GM13977 (cell line): ENCODE data around the gene DLG3.

ENCODE experiments used
- DNase-seq: peaks from one replicate; pipeline ENCODE4 v3.0.0; 2012; ENCODE audit warnings: low spot score
- in situ Hi-C: fragments of 300-500 bp; cut with MboI; formaldehyde crosslinking; loops from one replicate; pipeline ENCODE4 v1.12.0; 2022; ENCODE audit warnings: low sequenced_read_pairs, low pct_unique_long_range_greater_than_20kb, mixed read lengths, inconsistent platforms; ENCODE audit not compliant: unreplicated experiment
- TF ChIP-seq, protein P1 (sequence below): IDR thresholded peaks from 2 replicates; pipeline ENCODE4 v1.5.1; 2012; ENCODE audit warnings: mild to moderate bottlenecking, control low read depth; ENCODE audit not compliant: insufficient read depth; ENCODE audit errors: extremely low read depth, missing control alignments

DLG3 gene

DNA sequence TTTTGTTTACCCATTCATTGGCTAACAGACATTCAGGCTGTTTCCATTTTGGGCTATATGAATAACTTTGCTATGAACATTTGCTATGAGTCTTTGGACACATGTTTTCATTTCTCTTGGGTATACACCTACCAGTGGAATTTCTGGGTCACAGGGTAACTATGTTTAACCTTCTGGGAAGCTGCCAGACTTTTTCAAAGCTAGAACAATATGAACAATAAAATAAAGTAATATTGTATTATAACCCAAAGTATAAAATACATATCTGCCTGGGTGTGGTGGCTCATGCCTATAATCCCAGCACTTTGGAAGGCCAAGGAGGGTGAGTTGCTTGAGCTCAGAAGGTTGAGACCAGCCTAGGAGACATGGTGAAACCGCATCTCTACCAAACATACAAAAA, 90.6 kb downstream of the DLG3 start:
- no peak for DNase-seq
- TF ChIP-seq, protein P1, sequence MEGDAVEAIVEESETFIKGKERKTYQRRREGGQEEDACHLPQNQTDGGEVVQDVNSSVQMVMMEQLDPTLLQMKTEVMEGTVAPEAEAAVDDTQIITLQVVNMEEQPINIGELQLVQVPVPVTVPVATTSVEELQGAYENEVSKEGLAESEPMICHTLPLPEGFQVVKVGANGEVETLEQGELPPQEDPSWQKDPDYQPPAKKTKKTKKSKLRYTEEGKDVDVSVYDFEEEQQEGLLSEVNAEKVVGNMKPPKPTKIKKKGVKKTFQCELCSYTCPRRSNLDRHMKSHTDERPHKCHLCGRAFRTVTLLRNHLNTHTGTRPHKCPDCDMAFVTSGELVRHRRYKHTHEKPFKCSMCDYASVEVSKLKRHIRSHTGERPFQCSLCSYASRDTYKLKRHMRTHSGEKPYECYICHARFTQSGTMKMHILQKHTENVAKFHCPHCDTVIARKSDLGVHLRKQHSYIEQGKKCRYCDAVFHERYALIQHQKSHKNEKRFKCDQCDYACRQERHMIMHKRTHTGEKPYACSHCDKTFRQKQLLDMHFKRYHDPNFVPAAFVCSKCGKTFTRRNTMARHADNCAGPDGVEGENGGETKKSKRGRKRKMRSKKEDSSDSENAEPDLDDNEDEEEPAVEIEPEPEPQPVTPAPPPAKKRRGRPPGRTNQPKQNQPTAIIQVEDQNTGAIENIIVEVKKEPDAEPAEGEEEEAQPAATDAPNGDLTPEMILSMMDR: no peak
- in situ Hi-C loops: no loop called here

DNA sequence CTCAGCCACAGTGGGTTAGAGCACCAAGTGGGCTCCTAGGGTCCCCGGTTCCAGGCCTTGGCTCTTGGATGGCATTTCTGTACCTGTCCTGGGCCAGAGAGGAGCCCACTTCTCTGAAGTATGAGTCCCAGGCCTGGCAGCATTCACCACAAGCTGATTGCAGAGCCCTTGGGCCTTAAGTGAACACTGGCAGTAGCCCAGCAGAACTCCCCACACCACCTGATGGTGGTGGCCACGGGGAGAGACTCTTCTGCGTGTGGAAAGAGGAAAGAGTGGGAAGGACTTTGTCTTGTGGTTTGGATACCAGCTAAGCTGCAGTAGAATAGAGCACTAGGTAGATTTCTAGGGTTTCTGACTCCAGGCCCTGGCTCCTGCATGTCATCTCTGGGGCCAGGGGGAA, 104.8 kb downstream of the DLG3 start:
- in situ Hi-C loops: no loop called here
- DNase-seq: no peak
- TF ChIP-seq, protein P1: no peak

- TF ChIP-seq, protein P1: no peak
- in situ Hi-C loops: no loop called here
- DNase-seq: no peak
Observed at GRCh38 chrX:70552130-70552704, 107.6 kb downstream of the DLG3 start.

GRCh38 chrX:70553516-70553915, 108.9 kb downstream of the DLG3 start:
- TF ChIP-seq, protein P1: no peak
- in situ Hi-C loops: no loop called here
- DNase-seq: no peak

GRCh38 chrX:70554081-70554480, 109.4 kb downstream of the DLG3 start:
- DNase-seq: no peak
- in situ Hi-C loops: no loop called here
- TF ChIP-seq, protein P1: peak; percentile 12

DNA sequence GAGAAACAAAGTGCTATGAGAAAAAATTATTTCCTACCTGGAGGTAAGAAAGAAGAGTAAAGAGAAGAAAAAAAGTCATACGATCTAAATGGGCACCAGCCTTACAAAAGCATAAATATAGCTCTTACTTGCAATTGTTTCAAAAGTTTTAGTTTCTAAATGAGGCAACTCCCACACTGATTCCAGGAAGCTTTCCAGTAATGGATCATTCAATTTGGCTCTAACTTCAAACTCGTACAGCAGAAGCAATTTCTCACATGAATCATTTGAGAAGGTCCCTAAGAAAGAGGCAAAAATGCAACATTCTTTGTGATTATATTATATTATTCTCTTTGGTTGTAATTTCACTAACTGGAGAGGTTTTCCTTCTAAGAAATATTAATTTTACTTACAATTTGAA, 109.9 kb downstream of the DLG3 start:
- DNase-seq: no peak
- in situ Hi-C loops: no loop called here
- TF ChIP-seq, protein P1: no peak

- in situ Hi-C loops: no loop called here
- TF ChIP-seq, protein P1: no peak
- DNase-seq: no peak
Observed at GRCh38 chrX:70554948-70555347, 110.3 kb downstream of the DLG3 start.
